Measurements from ENCODE around the gene HMX1. TPM values are rescaled to one million over a fixed set of nuclear protein-coding genes. Genes with fewer than 3 reads are reported as not detected.

HMX1 gene
- total RNA-seq, 1 donor from 2014 or later: not detected

DNA sequence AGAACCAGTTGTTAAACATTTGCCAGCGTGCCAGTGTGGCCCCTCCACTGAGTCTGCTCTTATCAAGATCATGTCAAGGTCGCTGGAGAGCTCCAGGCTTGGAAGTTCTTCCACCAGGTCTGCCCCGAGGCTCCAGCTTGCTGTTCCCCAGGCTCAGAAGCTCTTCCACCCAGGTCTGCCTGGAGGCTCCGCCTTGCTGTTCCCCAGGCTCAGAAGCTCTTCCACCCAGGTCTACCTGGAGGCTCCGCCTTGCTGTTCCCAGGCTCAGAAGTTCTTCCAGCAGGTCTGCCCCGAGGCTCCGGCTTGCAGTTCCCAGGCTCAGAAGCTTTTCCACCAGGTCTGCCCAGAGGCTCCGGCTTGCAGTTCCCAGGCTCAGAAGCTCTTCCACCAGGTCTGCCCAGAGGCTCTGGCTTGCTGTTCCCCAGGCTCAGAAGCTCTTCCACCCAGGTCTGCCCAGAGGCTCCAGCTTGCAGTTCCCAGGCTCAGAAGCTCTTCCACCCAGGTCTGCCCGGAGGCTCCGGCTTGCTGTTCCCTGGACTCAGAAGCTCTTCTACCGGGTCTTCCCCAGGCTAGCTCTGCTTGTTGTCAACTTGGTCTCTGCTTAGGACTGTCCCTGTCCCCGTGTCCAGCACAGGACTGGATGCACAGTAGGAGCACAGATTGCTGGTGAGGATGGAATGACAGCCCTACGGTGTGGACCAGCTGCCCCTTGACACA, 54.4 kb downstream of the HMX1 start:
- DNase-seq (ENCODE audit: low spot score in 2 of 2): no peak
- intact Hi-C loops (cut with DNase I): no loop called here
- Histone ChIP-seq H3K27ac (no peak overlapping the region), H3K36me3 (no peaks in the 10 kb centered on the region), H3K9me3 (no peaks in the 10 kb centered on the region), H3K4me3 (no peak overlapping the region), H3K27me3 (no peaks in the 10 kb centered on the region), H3K4me1 (no peaks in the 10 kb centered on the region)
- no peak for TF ChIP-seq CTCF (IDR thresholded peaks at IDR 0.05)

Measured in ascending aorta (tissue), 2 donors.